Neutrophil (primary cell): Measurements from ENCODE around the gene IRF2BPL.

Experiments used
- H3K27ac ChIP-seq: fragments of 200-600 bp; sonication (generic); 2 replicates; pipeline ENCODE4 v1.5.1; 2016; ENCODE audit warnings: mild to moderate bottlenecking, moderate library complexity
- H3K27me3 ChIP-seq: fragments of 200-600 bp; sonication (generic); 2 replicates; pipeline ENCODE4 v1.6.0; 2016; ENCODE audit warnings: mild to moderate bottlenecking
- H3K36me3 ChIP-seq: fragments of 200-600 bp; sonication (generic); 2 replicates; pipeline ENCODE4 v1.5.1; 2017
- H3K4me1 ChIP-seq, 2 experiments: fragments of 200-600 bp in 1 of 2; sonication (generic) in 1 of 2; 1 replicate in 1 of 2; 2 replicates in 1 of 2; pipeline versions ENCODE4 v1.5.1 to v1.6.1; 2013 to 2016; ENCODE audit warnings: low read depth in 1 of 2, low read length in 1 of 2, mild to moderate bottlenecking in 1 of 2, moderate library complexity in 1 of 2; ENCODE audit not compliant: control insufficient read depth in 1 of 2, insufficient read depth in 1 of 2
- H3K4me3 ChIP-seq, 2 experiments: fragments of 200-600 bp in 1 of 2; sonication (generic) in 1 of 2; 1 replicate in 1 of 2; 2 replicates in 1 of 2; pipeline ENCODE4 v1.5.1; 2013 to 2016; ENCODE audit warnings: low read depth in 1 of 2, low read length in 1 of 2, mild to moderate bottlenecking in 1 of 2, moderate library complexity in 1 of 2
- H3K9me3 ChIP-seq: fragments of 200-600 bp; sonication (generic); 2 replicates; pipeline ENCODE4 v1.5.1; 2016
- TF ChIP-seq, protein P1 (sequence below): fragments of 200-600 bp; sonication (generic); IDR thresholded peaks from 2 replicates; pipeline ENCODE4 v1.5.1; 2016; ENCODE audit warnings: antibody characterized with exemption

The IRF2BPL gene

DNA sequence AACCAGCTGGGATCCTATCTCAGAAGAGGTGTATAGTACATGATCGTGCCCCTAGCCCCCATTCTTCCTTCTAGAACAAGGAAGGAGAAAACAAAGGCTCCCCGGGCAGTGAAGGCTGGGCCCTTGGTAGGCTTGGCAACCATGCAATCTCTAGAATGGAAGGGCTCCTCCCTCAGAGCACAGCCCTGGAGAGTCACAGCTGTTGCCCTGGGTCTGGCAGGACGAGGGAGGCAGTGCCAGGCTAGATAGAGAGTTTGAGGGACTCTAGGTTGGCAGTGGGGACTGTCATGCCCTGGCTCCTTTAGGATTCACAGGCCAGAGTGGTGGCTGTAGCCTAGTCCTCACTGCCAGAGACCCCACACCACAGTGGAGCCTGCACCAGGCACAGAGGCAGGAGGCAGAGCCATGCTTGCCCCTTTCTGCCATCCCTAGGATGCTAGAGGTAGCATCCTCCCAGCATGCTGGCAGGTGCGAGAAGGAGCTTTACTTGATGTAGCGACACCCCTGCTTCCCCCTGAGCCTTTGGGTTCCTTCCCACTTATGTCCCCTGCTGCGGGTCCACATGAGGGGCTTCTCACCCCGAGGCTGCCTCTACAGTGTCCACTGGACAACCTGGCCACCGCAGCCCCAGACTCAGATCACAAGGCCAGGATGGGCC, 36.1 kb upstream of the IRF2BPL start:
- Histone ChIP-seq H3K9me3 (no peaks in the 10 kb centered on the region), H3K36me3 (no peaks in the 10 kb centered on the region), H3K27me3 (peaks cover 8% of the 10 kb centered on the region), H3K27ac (no peak overlapping the region), H3K4me1 (peaks cover 3 to 5% of the 10 kb centered on the region in 2 experiments), H3K4me3 (no peak overlapping the region)
- TF ChIP-seq, protein P1, sequence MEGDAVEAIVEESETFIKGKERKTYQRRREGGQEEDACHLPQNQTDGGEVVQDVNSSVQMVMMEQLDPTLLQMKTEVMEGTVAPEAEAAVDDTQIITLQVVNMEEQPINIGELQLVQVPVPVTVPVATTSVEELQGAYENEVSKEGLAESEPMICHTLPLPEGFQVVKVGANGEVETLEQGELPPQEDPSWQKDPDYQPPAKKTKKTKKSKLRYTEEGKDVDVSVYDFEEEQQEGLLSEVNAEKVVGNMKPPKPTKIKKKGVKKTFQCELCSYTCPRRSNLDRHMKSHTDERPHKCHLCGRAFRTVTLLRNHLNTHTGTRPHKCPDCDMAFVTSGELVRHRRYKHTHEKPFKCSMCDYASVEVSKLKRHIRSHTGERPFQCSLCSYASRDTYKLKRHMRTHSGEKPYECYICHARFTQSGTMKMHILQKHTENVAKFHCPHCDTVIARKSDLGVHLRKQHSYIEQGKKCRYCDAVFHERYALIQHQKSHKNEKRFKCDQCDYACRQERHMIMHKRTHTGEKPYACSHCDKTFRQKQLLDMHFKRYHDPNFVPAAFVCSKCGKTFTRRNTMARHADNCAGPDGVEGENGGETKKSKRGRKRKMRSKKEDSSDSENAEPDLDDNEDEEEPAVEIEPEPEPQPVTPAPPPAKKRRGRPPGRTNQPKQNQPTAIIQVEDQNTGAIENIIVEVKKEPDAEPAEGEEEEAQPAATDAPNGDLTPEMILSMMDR = no peak

DNA sequence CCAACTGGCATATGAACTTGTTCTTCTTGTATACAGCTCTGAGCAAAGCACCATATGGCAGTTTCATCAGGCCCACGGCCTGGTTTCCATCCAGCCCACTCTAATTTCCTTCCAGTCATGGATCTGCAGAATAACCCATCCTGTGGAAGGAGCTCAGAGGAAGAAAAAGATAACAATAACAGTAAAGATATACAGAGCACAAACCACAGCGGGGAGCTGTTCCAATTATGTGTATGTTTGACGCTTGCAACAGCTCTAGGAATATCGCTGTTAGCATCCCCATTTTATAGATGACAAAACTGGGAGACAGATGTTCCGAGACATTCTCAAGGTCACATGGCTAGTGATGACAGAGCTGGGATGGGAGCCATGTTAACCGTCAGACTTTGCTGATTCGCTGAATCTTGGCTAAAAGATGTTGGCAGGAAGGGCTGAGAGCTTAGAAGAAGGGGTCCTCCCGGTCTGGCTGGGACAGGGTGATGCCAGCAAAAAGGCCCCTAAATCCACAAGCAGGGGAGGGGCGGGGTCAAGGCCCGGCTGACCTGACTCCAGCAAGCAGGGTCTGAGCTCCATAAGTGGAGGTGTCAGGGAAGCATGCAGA, 35.2 kb upstream of the IRF2BPL start:
- TF ChIP-seq, protein P1 = no peak
- no peaks in the 10 kb centered on the region for H3K36me3 ChIP-seq
- peaks cover 3% of the 10 kb centered on the region for H3K27me3 ChIP-seq
- H3K9me3 ChIP-seq = no peaks in the 10 kb centered on the region
- H3K4me1 ChIP-seq = peaks cover 11% of the 10 kb centered on the region in 2 experiments
- no peak overlapping the region for H3K4me3 ChIP-seq
- no peak overlapping the region for H3K27ac ChIP-seq

DNA sequence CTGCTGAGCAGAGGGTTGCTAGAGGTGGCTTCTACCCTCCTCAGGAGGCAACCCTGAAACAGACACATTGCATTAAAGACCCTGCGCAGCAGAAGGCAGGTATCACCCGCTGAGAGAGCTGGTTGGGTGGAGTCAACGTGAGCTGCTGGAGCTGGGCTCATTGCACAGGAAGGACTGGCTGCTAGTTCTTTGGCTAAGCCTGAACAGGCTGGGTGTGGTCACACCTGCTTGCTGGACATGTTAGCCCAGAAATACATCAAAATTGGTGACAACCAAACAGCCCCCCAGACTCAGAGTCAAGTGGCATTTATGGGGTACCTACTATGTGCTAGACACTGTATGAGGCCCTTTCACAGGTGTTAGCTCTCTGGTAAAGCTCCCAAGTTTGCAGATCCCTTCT, 33.8 kb upstream of the IRF2BPL start:
- no peak overlapping the region for H3K27ac ChIP-seq
- no peaks in the 10 kb centered on the region for H3K27me3 ChIP-seq
- H3K4me3 ChIP-seq = no peak overlapping the region
- peaks cover 14 to 18% of the 10 kb centered on the region in 2 experiments for H3K4me1 ChIP-seq
- H3K9me3 ChIP-seq = no peaks in the 10 kb centered on the region
- TF ChIP-seq, protein P1 = no peak
- no peaks in the 10 kb centered on the region for H3K36me3 ChIP-seq

DNA sequence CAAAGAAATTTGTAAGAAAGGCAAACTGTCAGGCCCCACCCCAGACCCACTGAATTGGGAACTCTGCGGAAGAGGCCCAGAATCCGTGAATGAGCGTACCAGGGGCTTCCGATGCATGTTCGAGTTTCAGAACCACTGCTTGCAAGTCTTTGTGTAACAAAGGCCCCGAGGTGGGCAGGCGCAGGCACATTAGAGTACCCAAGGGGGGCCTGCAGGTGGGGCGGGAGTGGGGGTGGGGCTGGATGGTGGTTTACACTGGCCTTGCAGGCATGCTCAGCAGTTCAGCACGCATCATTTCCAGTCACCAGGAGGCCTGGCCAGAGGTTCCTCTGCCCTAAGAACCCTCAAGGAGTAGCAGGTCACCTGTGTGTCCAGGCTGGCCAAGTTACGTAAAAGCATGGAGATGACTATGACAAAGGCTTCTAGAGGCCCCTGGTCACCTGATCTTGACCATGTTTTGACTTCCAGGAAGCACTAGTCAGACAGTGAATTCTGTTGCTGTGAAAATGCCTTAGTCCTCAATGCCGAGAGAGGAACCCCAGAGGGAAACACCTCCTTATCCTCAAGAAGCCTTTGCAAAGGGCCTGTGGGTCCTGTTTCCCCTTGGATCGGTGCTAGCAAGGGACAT, 33.2 kb upstream of the IRF2BPL start:
- no peaks in the 10 kb centered on the region for H3K9me3 ChIP-seq
- no peaks in the 10 kb centered on the region for H3K36me3 ChIP-seq
- H3K4me1 ChIP-seq = peaks cover 14 to 18% of the 10 kb centered on the region in 2 experiments
- TF ChIP-seq, protein P1 = no peak
- H3K4me3 ChIP-seq = no peak overlapping the region
- no peak overlapping the region for H3K27ac ChIP-seq
- H3K27me3 ChIP-seq = no peaks in the 10 kb centered on the region

DNA sequence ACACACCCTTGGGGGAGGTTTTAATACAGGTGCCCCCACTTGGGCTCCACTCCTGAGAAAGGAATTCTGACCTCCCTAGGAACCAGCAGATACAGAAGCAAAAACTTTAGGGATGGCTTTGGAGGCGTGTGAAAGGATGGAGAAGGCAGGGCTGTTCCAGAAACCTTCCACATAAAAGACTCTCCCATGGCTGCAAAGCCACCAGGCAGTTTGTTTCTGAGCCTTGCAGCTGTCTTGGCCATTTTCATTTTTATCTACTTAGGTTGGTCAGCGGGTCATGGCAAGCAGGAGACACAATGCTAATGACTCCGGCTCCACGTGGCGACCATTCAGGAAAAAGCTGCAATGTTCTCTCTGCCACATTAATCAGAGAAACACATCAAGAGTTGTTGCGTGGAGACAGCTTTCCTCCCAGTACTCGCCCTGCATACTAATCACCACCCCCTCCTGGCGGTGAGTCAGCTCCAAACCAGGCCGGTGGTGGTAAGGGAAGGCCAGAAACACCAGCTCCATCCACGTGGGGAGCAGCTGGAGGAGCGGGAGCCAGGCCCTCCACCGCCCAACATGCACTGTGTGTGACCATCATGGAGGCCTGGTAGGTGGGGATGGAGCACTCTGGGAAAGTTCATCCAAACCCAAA, 30.9 kb upstream of the IRF2BPL start:
- no peak overlapping the region for H3K4me3 ChIP-seq
- H3K9me3 ChIP-seq = no peaks in the 10 kb centered on the region
- H3K27me3 ChIP-seq = no peaks in the 10 kb centered on the region
- peaks cover 13 to 14% of the 10 kb centered on the region in 2 experiments for H3K4me1 ChIP-seq
- TF ChIP-seq, protein P1 = no peak
- no peaks in the 10 kb centered on the region for H3K36me3 ChIP-seq
- no peak overlapping the region for H3K27ac ChIP-seq
